Hepatocyte (in vitro differentiated cells): Measurements from ENCODE around the gene SCP2. TPM values are rescaled to one million over a fixed set of nuclear protein-coding genes. Genes with fewer than 3 reads are reported as not detected.
A peak's percentile ranks its signal among the peaks of the same experiment; 100 is the strongest.

Source experiments
- DNase-seq: peaks from one replicate; pipeline ENCODE4 v3.0.0-alpha.2; 2016; ENCODE audit warnings: low spot score
- H2AFZ ChIP-seq: fragments of 200-600 bp; sonication (generic); 2 replicates; pipeline ENCODE4 v1.6.0; 2016; ENCODE audit warnings: antibody characterized with exemption, mild to moderate bottlenecking
- H3K27ac ChIP-seq: fragments of 200-600 bp; sonication (generic); 2 replicates; pipeline ENCODE4 v1.5.1; 2016; ENCODE audit warnings: mild to moderate bottlenecking
- H3K27me3 ChIP-seq: fragments of 200-600 bp; sonication (generic); 2 replicates; pipeline ENCODE4 v1.6.1; 2016
- H3K36me3 ChIP-seq: fragments of 200-600 bp; sonication (generic); replicated peaks from 2 replicates; pipeline ENCODE4 v1.5.1; 2016; ENCODE audit warnings: low read depth; ENCODE audit not compliant: insufficient read depth
- H3K4me1 ChIP-seq: fragments of 200-600 bp; sonication (generic); 2 replicates; pipeline ENCODE4 v1.5.1; 2016; ENCODE audit warnings: mild to moderate bottlenecking, moderate library complexity; ENCODE audit not compliant: insufficient read depth
- H3K4me2 ChIP-seq: fragments of 200-600 bp; sonication (generic); 2 replicates; pipeline ENCODE4 v1.6.0; 2016
- H3K4me3 ChIP-seq: fragments of 200-600 bp; sonication (generic); 2 replicates; pipeline ENCODE4 v1.5.1; 2016; ENCODE audit warnings: mild to moderate bottlenecking
- H3K79me2 ChIP-seq: fragments of 200-600 bp; sonication (generic); 2 replicates; pipeline ENCODE4 v1.6.0; 2017; ENCODE audit warnings: mild to moderate bottlenecking
- H3K9me2 ChIP-seq: fragments of 200-600 bp; sonication (generic); replicated peaks from 2 replicates; pipeline ENCODE4 v1.6.0; 2017; ENCODE audit warnings: mild to moderate bottlenecking; ENCODE audit not compliant: insufficient read depth
- H3K9me3 ChIP-seq: fragments of 200-600 bp; sonication (generic); 2 replicates; pipeline ENCODE4 v1.5.1; 2016; ENCODE audit warnings: low read depth, mild to moderate bottlenecking
- H4K20me1 ChIP-seq: fragments of 200-600 bp; sonication (generic); 2 replicates; pipeline ENCODE4 v1.6.0; 2016; ENCODE audit warnings: mild to moderate bottlenecking; ENCODE audit not compliant: insufficient read depth, poor library complexity, severe bottlenecking
- EZH2 ChIP-seq: fragments of 200-600 bp; sonication (generic); IDR thresholded peaks from 2 replicates; pipeline ENCODE4 v1.6.1; 2016; ENCODE audit warnings: antibody characterized with exemption, mild to moderate bottlenecking, borderline replicate concordance
- EZH2phosphoT487 ChIP-seq: fragments of 200-600 bp; sonication (generic); IDR thresholded peaks from one replicate; pipeline ENCODE4 v1.6.1; 2018; ENCODE audit warnings: antibody characterized with exemption, mild to moderate bottlenecking, low read depth, moderate library complexity; ENCODE audit not compliant: unreplicated experiment, severe bottlenecking
- WGBS: methylation state at CpG from one replicate; pipeline ENCODE4 v1.1.6; 2016; ENCODE audit warnings: low lambda C conversion rate; ENCODE audit errors: missing lambda C conversion rate; 5-methylcytosine and 5-hydroxymethylcytosine counted together
- polyA plus RNA-seq: library from polyadenylated mRNA; unstranded; fragments of >200 nt; fragmentation: Nextera tagmentation; extraction: Ambion mirVana; gene quantifications from 2 replicates; pipeline ENCODE4 v1.2.1, GENCODE V29; 2016
- total RNA-seq: library from RNA; depleted of rRNA; stranded (reverse); fragments of >200 nt; gene quantifications from 2 replicates; pipeline ENCODE4 v1.2.3, GENCODE V29; 2014
- TF ChIP-seq, protein P1 (sequence below): fragments of 200-600 bp; sonication (generic); IDR thresholded peaks from 2 replicates; pipeline ENCODE4 v1.5.1; 2016; ENCODE audit warnings: antibody characterized with exemption, mild to moderate bottlenecking; ENCODE audit not compliant: poor library complexity

Gene SCP2
- total and polyA plus RNA-seq, 2 experiments from 2014 or later = 201 to 310 TPM

DNA sequence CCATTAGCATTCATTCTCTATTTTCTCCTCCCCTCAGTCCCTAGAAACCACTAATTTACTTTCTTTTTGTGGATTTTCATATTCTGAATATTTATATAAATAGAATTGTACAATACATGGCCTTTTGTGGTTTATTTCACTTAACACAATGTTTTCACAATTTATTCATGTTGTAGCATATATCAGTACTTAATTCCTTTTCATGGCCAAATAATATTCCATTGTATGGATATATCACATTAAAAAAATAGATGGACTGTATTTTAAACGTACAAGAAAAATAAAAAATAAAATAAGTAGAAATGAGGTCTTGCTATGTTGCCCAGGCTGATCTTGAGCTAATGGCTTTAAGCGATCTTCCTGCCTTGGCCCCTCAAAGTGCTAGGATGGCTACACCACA lies 25.0 kb downstream of the SCP2 start:
- TF ChIP-seq, protein P1, sequence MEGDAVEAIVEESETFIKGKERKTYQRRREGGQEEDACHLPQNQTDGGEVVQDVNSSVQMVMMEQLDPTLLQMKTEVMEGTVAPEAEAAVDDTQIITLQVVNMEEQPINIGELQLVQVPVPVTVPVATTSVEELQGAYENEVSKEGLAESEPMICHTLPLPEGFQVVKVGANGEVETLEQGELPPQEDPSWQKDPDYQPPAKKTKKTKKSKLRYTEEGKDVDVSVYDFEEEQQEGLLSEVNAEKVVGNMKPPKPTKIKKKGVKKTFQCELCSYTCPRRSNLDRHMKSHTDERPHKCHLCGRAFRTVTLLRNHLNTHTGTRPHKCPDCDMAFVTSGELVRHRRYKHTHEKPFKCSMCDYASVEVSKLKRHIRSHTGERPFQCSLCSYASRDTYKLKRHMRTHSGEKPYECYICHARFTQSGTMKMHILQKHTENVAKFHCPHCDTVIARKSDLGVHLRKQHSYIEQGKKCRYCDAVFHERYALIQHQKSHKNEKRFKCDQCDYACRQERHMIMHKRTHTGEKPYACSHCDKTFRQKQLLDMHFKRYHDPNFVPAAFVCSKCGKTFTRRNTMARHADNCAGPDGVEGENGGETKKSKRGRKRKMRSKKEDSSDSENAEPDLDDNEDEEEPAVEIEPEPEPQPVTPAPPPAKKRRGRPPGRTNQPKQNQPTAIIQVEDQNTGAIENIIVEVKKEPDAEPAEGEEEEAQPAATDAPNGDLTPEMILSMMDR = no peak
- TF ChIP-seq EZH2phosphoT487 (no peak), EZH2 (no peak)
- no peaks in the 10 kb centered on the region for H3K9me3 ChIP-seq
- H3K27me3 ChIP-seq = no peaks in the 10 kb centered on the region
- DNase-seq = no peak
- no peaks in the 10 kb centered on the region for H3K9me2 ChIP-seq
- H3K4me3 ChIP-seq = no peak overlapping the region
- no peak overlapping the region for H2AFZ ChIP-seq
- peaks cover 7% of the 10 kb centered on the region for H3K4me1 ChIP-seq
- H4K20me1 ChIP-seq = no peaks in the 10 kb centered on the region
- no peaks in the 10 kb centered on the region for H3K36me3 ChIP-seq
- no peak overlapping the region for H3K27ac ChIP-seq
- no peaks in the 10 kb centered on the region for H3K79me2 ChIP-seq
- no peak overlapping the region for H3K4me2 ChIP-seq
- 90% methylated on average over 2 of the region's 2 CpGs for WGBS

DNA sequence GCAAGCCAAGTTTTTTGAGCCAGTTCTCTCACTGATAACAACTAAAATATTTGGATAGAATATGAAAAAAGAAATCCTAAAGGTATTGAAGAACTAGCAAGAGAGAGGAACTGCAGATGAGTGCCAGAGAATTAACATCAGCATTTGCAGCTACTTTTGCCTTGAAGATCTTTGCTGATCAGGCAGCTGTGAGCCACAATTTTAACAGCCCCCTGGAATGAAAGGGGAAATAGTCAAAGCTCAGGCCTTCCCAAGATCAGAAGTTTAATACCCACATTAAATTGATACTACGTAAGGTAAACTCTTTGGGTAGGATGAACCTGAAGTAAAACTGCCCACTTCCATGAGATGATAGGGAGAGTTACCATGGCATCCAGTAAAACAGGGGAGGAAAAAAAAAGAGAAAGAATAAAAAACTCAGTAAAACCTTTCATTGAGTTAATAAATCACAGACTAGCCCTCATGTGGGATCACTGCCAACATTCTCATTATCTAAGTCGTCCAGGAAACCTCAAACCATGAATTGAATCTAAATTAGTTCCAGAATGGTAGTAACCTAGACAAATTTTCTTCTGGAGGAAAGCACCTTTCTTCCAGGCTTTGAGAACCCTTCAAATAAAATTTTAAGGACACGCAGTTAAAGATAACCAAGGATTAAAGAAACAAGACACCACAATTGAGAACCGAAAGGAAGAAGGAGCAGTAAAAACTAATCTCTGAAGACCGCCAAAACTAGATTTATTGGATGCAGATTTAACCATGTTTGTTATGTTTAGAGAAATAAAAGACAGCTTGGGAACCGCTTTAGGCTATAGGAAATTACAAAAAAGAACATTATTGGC lies 28.3 kb downstream of the SCP2 start:
- WGBS = 23% methylated on average over 6 of the region's 6 CpGs
- DNase-seq = peak; percentile 75
- peak overlapping the region; percentile 33 for H3K4me2 ChIP-seq

DNA sequence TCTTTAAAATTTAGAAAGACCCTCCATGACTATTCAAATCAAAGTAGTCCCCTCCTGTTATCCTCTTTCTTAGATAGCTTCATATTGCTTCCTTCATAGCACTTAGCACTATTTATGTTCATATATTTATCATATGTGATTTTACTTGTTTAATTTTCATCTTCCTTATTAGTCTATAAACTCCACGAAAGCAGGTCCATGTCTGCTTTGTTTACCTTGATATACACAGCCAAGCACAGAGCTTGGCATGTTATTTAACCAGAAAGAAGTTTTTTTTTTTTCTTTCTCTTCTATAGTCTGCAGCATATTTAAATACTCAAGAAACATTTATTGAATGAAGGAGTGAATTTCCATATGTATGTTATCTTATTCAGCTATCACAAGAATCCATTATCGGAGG lies 36.0 kb downstream of the SCP2 start:
- no peak overlapping the region for H2AFZ ChIP-seq
- H3K9me2 ChIP-seq = no peaks in the 10 kb centered on the region
- no peaks in the 10 kb centered on the region for H3K4me1 ChIP-seq
- no peaks in the 10 kb centered on the region for H3K79me2 ChIP-seq
- 86% methylated on average over 2 of the region's 2 CpGs for WGBS
- H3K4me2 ChIP-seq = no peak overlapping the region
- H3K27me3 ChIP-seq = no peaks in the 10 kb centered on the region
- no peak overlapping the region for H3K4me3 ChIP-seq
- no peaks in the 10 kb centered on the region for H4K20me1 ChIP-seq
- no peak overlapping the region for H3K27ac ChIP-seq
- no peak for DNase-seq
- H3K9me3 ChIP-seq = no peaks in the 10 kb centered on the region
- no peaks in the 10 kb centered on the region for H3K36me3 ChIP-seq
- TF ChIP-seq, protein P1 = no peak
- TF ChIP-seq EZH2 = no peak
- TF ChIP-seq EZH2phosphoT487 = no peak

More for the DNA sequence above, 28.3 kb downstream of the SCP2 start:
- no peaks in the 10 kb centered on the region for H3K9me3 ChIP-seq
- peak; percentile 90 for TF ChIP-seq EZH2phosphoT487
- no peak for TF ChIP-seq EZH2
- TF ChIP-seq, protein P1 = no peak
- H2AFZ ChIP-seq = peak overlapping the region; percentile 6
- H4K20me1 ChIP-seq = no peaks in the 10 kb centered on the region
- H3K9me2 ChIP-seq = no peaks in the 10 kb centered on the region
- H3K27ac ChIP-seq = no peak overlapping the region
- peaks cover 7% of the 10 kb centered on the region for H3K4me1 ChIP-seq
- H3K4me3 ChIP-seq = no peak overlapping the region
- no peaks in the 10 kb centered on the region for H3K79me2 ChIP-seq
- no peaks in the 10 kb centered on the region for H3K36me3 ChIP-seq
- H3K27me3 ChIP-seq = no peaks in the 10 kb centered on the region
